ENCODE data around the gene FIGN.

FIGN gene

GRCh38 chr2:163736433-163737189 is 803 bp upstream of the FIGN start:
- no peak for DNase-seq

DNA sequence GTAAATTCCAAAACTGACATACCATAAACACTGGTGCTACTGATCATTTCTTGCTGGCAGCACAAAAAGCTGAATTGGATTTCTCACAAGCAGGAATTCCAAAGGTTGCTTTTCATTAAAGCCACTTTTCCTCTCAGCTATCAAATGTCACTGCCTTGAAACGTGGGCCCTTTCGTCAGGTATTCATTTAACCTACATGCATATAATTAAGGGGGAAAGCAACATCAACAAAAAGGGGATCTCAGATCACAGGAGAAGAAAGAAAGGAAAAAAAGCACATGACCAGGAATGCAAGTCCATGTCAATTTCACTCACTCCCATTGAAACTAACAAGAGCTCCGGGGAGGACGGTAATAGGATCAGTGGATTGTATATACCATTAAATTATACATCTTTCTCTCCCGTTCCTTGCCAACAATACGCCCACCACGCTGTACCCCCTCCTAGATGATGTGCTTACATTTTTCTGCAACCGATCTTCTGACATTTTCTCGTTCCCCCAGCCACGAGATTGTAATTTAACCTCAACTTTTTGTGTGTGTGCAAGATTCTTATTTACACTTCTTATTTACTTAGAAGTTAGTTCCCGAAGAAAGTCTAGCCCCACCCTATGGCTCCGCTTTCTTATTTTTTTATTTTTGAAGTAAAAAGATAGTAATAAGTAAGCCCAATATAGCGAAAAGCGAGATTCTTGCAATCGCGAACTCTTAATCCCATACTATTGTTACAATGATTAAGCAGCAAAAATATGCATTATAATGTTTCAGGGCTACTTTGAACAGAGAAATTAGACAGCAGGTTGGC is 725 bp downstream of the FIGN start:
- DNase-seq: no peak

- DNase-seq: no peak
Observed at GRCh38 chr2:163734401-163734800, 1.4 kb downstream of the FIGN start.

DNA sequence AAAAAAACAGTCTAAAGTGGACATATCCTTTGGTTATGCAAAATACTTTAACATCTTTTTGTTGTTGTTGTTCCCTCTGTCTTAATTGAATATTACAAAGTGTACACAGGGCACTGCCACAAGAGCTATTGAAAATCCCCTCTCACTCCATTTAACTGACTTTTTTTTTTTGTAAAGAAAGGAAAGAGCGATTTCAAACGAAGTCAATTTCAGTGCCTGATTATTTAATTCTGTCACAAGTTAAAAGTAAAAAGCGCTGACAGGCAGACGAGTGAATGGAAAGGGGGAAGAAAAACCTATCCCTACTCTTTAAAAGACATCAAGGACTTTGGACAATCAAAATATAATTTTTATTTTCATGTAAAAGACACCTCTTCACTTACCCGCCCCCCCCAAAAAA is 1.9 kb downstream of the FIGN start:
- no peak for DNase-seq

DNA sequence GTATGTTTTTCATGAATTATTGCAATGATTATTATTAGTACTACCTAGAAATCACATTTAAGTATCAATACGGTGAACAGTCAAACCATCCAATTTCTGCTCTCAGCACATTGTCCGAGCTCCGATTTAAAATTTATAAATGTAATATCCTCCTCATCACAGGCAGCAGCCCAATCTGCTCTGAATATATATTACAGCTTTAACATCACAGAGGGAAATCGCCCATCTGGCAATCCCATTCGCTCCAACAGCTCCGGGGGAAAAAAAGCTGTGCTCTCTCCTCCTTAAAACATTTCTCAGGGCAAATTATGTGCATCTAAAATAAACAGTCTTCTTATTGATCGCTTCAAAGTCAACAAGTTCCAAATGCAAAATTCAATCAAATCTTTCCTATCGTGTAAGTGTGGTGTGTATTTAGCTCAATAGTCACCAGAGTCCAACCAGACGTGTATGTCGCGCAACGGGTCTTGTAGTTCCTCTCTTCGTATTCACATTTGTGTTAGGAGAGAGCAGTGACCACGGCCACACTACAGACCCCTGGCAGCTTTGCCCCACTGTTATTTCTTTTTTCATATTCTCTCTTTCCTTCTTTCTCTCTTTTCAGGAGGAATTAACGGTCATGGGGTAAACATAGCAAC is 2.4 kb downstream of the FIGN start:
- no peak for DNase-seq

DNA sequence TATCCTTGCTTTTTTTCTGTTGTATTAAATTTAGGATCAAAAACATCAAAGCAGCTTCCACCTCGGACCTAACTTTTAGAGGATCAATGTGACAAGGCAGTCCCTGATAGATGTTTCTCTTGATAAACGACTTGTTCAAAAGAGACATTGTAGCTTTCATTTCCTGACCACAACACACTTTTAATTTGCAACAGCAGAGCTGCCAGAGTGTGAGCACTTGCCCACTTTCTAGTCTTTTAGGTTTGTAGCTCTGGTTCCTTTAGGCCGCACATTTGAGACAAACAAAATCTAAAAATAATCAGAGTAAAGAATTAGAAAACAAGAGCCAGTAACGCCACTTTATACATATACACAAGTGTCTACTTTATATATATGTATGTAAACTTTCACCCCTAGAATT is 3.1 kb downstream of the FIGN start:
- no peak for DNase-seq

DNA sequence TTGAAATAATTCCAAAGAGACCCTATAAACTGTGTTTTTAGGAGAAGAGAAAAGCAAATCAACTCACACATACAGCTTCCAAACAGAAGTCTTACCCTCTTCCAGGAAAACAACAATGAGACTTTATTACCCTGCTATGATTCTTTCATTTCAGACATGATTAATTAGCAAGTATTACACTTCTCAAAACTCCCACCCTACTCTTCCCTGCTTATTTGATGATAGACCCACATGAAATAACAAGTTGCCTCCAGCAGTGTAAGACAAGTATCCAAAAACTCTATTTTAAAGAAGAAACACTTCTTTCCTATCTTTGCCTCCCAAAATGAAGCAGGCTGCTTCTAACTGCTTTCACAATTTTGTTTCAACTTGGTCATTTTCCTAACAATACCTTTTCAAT is 4.1 kb downstream of the FIGN start:
- DNase-seq: no peak

- DNase-seq: no peak
Observed at GRCh38 chr2:163730556-163730955, 5.3 kb downstream of the FIGN start.

GRCh38 chr2:163729636-163730273 is 6.1 kb downstream of the FIGN start:
- no peak for DNase-seq

- DNase-seq: no peak
Observed at GRCh38 chr2:163723881-163724280, 11.9 kb downstream of the FIGN start.

DNA sequence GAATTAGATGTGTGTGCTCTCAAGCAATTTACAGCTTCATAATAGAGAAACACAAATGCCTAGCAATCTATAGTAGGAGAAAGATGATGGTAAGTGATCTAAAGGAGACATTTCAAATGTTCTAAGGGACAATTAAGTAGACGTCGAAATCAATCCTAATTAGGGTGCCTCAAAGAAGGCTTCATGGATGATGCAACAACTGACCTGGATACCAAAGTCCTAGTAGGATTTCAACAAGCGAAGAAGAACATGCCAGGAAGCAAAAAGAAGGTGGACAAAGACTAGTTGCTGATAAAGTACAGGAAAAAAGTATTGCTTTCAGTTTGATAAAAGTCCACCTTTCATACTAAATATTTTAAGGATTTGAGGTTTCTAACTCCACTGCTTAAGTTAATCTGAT is 12.5 kb downstream of the FIGN start:
- DNase-seq: no peak

- DNase-seq: no peak
Observed at GRCh38 chr2:163719331-163719730, 16.5 kb downstream of the FIGN start.

GRCh38 chr2:163717993-163718680 is 17.7 kb downstream of the FIGN start:
- DNase-seq: no peak

- no peak for DNase-seq
Observed at GRCh38 chr2:163717515-163717914, 18.3 kb downstream of the FIGN start.

DNA sequence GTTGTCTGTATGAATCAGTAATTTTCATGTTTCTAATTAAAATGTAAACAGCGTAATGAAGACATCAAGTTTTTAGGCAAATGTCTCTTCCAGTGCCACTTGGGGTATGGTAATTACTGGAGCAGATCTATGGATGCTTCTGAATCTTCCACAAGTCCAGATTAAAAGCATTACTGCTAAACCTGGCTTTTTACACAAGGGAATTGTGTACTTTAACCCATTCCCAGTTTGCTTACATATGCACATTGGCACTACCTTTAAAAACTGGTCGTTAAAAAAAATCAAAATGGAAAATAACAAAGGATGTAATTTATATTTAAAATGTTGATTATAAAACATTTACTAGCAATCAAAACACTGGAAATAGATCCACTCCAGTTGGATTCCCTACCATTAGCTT is 19.7 kb downstream of the FIGN start:
- no peak for DNase-seq

GRCh38 chr2:163715668-163716067 is 20.1 kb downstream of the FIGN start:
- no peak for DNase-seq

DNA sequence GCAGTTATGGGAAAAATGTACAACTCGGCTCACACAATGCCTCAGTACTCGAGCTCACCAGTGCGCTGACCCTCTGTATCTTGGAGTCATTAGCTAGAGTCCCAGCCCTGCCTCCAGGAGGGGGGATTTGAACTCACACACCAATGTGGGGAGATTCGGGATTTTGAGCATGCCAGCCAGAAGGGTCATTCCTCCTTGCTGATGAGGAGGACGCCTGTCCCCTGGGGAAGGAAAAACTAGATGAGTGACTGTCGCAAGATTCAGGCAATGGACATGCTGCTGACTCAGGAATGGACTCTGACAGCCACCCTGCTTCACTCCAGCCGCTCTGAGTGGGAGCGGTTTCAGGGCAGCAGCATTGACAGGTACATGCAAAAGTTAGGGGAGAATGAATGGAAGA is 20.6 kb downstream of the FIGN start:
- no peak for DNase-seq

GRCh38 chr2:163713534-163714311 is 22.1 kb downstream of the FIGN start:
- DNase-seq: no peak

GRCh38 chr2:163711699-163712098 is 24.1 kb downstream of the FIGN start:
- DNase-seq: no peak

DNA sequence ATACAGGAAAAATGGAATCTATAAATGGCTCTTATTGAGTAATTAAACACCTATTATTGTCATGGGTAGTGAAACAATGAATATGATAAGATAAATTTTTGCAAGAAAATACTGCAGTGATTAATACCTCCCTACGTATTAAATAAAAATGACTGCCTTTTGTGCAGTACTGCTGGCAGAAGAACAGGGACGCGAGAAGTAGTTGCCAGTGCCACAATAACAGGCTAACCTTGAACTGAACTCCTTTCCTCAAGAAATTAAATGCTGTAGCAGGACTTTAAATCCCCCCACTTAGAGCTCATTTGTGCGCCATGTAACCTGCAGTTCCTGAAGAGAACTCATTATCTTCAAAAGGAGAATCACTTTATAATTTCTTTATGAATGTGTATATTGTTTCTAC is 24.6 kb downstream of the FIGN start:
- no peak for DNase-seq

DNA sequence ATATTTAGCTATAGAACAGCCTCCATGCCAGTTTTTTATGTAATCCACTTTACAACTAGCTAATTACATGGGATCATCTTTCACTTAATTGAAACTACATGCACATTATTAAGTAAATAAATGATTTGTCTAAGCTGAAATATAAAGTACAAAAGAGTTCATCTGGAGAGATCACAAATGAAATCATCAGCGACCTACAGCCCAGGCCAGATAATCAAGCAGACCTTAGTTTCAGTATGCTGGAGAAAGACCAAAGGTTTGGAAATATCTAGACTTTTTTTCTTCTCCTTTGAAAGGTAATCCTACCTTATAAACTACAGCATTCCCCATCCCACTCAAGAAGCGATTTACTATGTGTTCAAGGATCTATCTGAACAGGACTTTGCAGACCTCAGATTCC is 26.5 kb downstream of the FIGN start:
- DNase-seq: no peak

DNA sequence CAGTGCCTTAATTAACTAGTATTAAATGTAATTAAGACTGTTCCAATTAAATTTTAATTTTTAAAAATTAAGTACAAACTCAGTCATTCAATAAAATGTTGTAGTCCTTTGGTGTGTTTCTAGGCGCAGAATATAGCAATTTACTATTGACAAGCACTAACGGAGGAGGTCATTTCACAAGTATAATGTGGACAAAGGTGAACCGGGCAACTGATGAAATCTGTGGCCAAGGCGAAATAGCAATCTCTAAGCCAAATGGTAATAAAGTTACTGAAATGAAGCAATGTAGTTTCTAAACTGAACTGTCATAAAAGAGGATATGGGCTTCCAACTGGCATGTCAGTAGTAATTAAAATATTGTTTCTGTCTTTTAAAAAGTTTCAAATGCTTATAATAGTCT is 27.5 kb downstream of the FIGN start:
- DNase-seq: no peak
